ENCODE measurements around the gene NTM.

NTM gene

GRCh38 chr11:131373095-131373725 is 2.8 kb downstream of the NTM start:
- no peak for DNase-seq (ENCODE audit: low read depth)

- DNase-seq (ENCODE audit: low read depth): no peak
These were observed 3.3 kb downstream of the NTM start for GRCh38 chr11:131373756-131374155.

- no peak for DNase-seq (ENCODE audit: low read depth)
These were observed 5.0 kb downstream of the NTM start for GRCh38 chr11:131375421-131375820.

- no peak for DNase-seq (ENCODE audit: low read depth)
These were observed 5.5 kb downstream of the NTM start for GRCh38 chr11:131375915-131376314.

DNA sequence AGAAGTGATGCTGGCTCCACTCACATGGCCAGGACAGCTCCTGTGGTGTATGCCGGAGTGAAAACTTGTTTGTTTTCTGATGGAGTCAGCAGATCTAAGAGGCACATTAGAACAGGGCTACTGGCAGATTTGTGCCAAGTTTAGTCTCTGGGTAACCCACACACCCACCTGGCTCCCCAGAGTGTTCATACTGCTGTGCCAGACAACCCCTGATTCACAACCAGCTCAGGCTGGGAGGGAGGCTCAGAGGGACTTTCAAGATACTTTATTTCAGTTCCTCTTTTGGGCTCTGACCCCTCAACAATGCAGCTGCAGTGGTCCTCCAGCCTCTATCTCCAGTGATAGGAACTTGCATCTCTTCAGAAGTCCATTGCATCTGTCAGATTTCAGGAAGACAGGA is 8.5 kb downstream of the NTM start:
- no peak for DNase-seq (ENCODE audit: low read depth)

GRCh38 chr11:131385763-131386390 is 15.5 kb downstream of the NTM start:
- no peak for DNase-seq (ENCODE audit: low read depth)

DNA sequence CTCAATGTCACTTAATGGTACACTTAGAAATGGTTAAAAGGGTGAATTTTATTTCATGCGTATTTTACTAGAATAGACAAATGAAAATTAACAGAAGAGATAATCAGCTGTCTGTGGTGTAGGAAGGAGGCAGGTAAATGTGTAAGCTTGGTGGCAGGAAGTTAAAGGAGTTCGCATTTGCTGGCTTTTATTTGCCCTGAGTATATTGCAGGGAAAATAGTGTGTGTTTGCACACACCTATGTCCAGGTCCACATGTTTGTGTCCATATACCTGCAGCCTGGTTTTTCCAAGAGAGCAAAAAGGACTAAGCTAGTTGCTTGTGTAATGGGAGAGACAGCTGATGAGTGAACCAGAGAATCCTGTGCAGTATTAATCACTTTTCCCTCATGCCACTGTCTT is 16.0 kb downstream of the NTM start:
- no peak for DNase-seq (ENCODE audit: low read depth)

DNA sequence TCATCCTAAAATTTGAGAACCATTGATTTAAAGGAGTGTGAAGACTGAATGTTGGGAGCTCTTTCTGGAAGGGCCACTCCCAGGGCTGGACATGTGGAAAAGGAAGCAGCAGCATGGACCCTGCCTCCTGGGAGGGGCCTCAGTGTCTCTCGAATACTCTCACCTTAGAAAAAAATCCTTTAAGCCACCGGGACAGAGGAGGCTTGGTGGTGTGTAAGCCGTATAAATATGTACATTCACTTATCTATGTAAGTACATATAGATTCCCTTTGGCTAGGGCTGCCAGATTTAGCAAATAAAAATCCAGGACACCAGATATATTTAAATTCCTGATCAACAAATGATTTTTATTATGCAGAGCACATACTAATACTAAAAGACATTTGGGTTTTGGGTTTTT is 17.6 kb downstream of the NTM start:
- DNase-seq (ENCODE audit: low read depth): no peak

- no peak for DNase-seq (ENCODE audit: low read depth)
These were observed 19.2 kb downstream of the NTM start for GRCh38 chr11:131389582-131389981.

- DNase-seq (ENCODE audit: low read depth): no peak
These were observed 20.8 kb downstream of the NTM start for GRCh38 chr11:131391176-131391575.

DNA sequence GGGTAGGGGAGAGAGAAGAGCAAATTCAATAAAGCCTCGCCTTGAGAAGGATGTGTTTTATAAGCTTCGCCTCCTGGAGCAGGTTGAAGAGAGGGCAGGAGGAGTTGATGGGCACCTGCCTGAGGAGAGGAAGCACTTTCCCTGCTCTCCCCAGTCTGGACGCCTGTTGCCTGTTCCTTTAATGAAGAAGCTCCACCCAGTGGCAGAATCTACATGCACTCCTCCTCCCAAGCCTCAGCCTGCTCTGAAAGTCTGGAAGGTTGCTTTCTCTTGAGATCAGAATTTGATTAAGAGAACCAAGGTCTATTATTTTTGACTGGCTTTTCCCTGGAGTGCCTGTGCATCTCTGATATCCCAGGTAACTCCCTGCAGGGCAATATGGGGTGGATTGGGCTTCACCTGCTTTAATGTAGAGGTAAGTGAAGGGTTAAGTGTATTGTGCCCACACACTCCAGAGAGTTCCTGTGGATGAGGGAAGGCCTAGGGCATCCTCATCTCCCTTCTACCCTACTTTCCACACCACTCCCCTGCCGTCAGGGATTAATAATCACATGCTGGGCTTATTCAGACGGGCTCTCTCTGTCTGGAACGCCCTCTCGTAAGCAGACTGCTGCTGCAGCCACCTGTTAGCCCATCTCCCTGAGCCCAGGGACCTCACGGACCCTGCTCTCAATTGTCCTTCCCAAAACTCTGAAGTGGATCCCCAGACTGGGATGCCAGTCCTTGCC is 22.3 kb downstream of the NTM start:
- DNase-seq (ENCODE audit: low read depth): no peak

GRCh38 chr11:131393691-131394090 is 23.3 kb downstream of the NTM start:
- no peak for DNase-seq (ENCODE audit: low read depth)

- DNase-seq (ENCODE audit: low read depth): no peak
These were observed 27.3 kb downstream of the NTM start for GRCh38 chr11:131397675-131398074.

GRCh38 chr11:131402040-131402439 is 31.6 kb downstream of the NTM start:
- no peak for DNase-seq (ENCODE audit: low read depth)

DNA sequence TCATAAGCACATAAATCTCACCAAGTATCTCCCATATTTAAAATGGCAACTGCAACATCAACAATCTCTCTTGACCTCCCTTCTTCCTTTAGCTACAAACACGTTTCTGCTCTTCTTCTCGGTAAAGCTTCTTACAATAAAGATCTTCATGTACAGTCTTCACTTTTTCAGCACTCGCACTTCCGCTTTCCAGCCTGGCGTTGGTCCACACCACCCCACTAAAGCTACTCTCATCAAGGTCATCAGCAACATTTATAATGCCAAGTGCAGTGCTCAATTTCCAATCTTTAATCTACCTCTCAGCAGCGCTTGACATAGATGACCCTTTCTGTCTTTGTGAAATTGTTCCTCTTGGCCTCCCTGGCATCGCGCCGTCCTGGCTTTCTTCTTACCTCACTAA is 33.6 kb downstream of the NTM start:
- no peak for DNase-seq (ENCODE audit: low read depth)

GRCh38 chr11:131408025-131408640 is 37.7 kb downstream of the NTM start:
- no peak for DNase-seq (ENCODE audit: low read depth)

- no peak for DNase-seq (ENCODE audit: low read depth)
These were observed 38.9 kb downstream of the NTM start for GRCh38 chr11:131409345-131409744.

DNA sequence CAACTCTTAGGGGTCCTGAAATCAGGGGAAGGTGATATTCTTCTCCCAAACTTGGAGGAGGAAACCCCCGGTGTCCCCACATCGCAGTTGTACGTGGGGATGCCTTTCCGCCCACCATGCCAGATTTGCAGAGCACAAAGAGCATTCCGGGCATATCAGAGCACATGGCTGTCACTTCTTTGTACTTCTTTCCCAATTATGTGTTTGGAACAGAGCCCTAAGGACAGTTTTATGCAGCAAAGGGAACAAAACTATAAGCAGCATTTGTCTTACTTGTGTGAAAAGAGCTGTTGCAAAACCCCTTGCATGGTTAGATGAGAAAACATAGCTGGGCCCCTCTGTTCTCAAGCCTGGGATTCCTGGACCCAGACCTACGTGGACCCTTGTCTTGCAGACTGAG is 41.2 kb downstream of the NTM start:
- DNase-seq (ENCODE audit: low read depth): no peak

- DNase-seq (ENCODE audit: low read depth): no peak
These were observed 41.6 kb downstream of the NTM start for GRCh38 chr11:131412061-131412460.

DNA sequence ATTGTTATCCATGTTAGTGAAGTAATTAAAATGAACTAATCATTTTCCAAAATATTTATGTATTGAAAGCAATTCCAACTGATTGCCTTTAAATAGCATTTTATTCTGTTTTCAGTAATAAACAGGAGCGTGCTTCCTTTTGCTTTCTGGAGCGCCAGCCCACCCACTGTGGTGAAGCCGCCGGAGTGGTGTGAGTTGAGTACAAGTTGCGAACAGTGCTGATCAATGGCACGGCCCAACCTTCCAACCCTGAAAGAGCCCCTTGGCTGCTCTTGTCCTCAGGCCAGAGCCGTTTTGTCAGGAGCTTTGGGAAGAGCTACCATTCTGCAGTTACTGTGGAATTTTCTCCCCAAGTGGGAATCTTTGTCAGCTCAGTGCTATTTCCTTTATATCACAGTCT is 42.8 kb downstream of the NTM start:
- no peak for DNase-seq (ENCODE audit: low read depth)

GRCh38 chr11:131418189-131418588 is 47.8 kb downstream of the NTM start:
- no peak for DNase-seq (ENCODE audit: low read depth)

GRCh38 chr11:131421066-131421855 is 50.8 kb downstream of the NTM start:
- no peak for DNase-seq (ENCODE audit: low read depth)
